Measurements from ENCODE around the gene NSF. TPM values are rescaled to one million over a fixed set of nuclear protein-coding genes. Genes with fewer than 3 reads are reported as not detected.
"Not testable (repeated sequence)": the region's sequence is repeated elsewhere in the genome, so short reads cannot be mapped to it uniquely, and the experiment has no call there.

The NSF gene
- total RNA-seq, 1 donor from 2014 or later, result 47.9 TPM

- not testable (repeated sequence) for H3K27ac Mint-ChIP-seq (ENCODE audit: unreplicated experiment); H3K36me3 Mint-ChIP-seq (ENCODE audit: low read depth); DNase-seq (ENCODE audit: low read depth, low spot score); H3K4me1 Mint-ChIP-seq; H3K4me3 Mint-ChIP-seq; H3K27me3 Mint-ChIP-seq (ENCODE audit: low read depth); H3K9me3 Mint-ChIP-seq
Measured at GRCh38 chr17:46603125-46603524, 12.7 kb downstream of the NSF start.

GRCh38 chr17:46611304-46611703 is 20.8 kb downstream of the NSF start:
- not testable (repeated sequence) for H3K27me3 Mint-ChIP-seq (ENCODE audit: low read depth); H3K9me3 Mint-ChIP-seq; DNase-seq (ENCODE audit: low read depth, low spot score); H3K4me3 Mint-ChIP-seq; H3K4me1 Mint-ChIP-seq; H3K36me3 Mint-ChIP-seq (ENCODE audit: low read depth); H3K27ac Mint-ChIP-seq (ENCODE audit: unreplicated experiment)

DNA sequence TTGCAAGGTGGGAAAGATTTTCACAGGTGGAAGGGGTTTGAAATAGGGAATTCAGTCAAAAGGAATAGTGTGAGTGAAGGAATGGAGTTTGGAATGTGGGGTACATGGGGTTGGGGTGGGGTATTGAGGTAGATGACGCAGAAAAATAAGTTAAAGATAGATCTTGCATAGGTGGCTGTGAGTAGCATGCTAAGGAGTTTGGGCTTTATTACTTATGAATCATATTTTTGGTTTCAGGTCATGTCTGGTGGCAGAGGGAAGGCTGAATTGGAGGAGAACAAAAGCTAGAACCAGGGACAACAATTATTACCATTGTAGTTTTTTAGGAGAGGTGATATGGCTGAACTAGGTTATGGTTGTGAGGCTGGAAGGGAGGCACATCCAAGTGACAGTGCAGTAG is 23.4 kb downstream of the NSF start:
- not testable (repeated sequence) for H3K4me1 Mint-ChIP-seq; H3K36me3 Mint-ChIP-seq (ENCODE audit: low read depth); H3K27me3 Mint-ChIP-seq (ENCODE audit: low read depth); H3K9me3 Mint-ChIP-seq; H3K27ac Mint-ChIP-seq (ENCODE audit: unreplicated experiment); H3K4me3 Mint-ChIP-seq; DNase-seq (ENCODE audit: low read depth, low spot score)

DNA sequence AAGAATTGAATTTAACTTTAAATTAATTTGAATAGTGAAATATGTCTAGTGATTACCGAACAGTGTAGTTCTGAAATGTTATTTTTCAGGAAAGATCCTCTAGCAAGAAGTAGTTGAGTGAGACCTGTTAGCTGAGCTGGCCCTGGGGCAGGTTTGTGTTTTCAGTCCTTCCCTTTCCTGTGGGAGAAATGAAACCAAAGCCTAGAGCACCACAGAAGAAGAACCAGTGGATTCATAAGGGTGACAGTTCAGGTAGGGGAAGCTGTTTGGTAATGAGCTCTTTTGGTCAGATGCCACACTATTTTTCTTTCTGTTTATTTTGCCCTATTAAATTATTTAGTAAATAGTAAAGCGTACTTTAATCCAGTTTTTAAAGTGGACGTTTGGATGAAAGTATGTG is 26.7 kb downstream of the NSF start:
- not testable (repeated sequence) for H3K4me1 Mint-ChIP-seq; H3K27me3 Mint-ChIP-seq (ENCODE audit: low read depth); DNase-seq (ENCODE audit: low read depth, low spot score); H3K27ac Mint-ChIP-seq (ENCODE audit: unreplicated experiment); H3K4me3 Mint-ChIP-seq; H3K9me3 Mint-ChIP-seq; H3K36me3 Mint-ChIP-seq (ENCODE audit: low read depth)

GRCh38 chr17:46618975-46619374 is 28.5 kb downstream of the NSF start:
- not testable (repeated sequence) for H3K27me3 Mint-ChIP-seq (ENCODE audit: low read depth); DNase-seq (ENCODE audit: low read depth, low spot score); H3K4me1 Mint-ChIP-seq; H3K36me3 Mint-ChIP-seq (ENCODE audit: low read depth); H3K4me3 Mint-ChIP-seq; H3K9me3 Mint-ChIP-seq; H3K27ac Mint-ChIP-seq (ENCODE audit: unreplicated experiment)

DNA sequence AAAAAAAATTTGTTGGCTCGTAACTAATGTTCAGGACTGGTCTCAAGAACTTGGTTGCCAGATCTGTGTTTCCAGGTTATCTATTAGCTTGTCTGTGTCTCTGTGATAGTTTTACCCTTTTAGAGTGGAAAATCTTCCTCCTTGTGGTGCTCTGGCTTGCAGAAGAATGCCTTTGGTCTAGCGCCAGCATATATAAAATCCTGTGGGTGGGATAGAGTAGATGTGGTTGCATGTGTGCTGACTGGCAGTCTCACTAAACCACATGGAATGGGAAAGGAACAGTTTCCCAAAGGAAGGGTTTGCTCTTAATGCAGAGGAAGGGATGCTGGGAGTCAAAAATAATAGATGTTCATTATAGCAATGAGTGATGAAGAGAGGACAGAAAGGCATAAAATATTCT is 33.3 kb downstream of the NSF start:
- not testable (repeated sequence) for H3K27me3 Mint-ChIP-seq (ENCODE audit: low read depth); H3K4me3 Mint-ChIP-seq; H3K9me3 Mint-ChIP-seq; H3K36me3 Mint-ChIP-seq (ENCODE audit: low read depth); H3K4me1 Mint-ChIP-seq; DNase-seq (ENCODE audit: low read depth, low spot score); H3K27ac Mint-ChIP-seq (ENCODE audit: unreplicated experiment)

DNA sequence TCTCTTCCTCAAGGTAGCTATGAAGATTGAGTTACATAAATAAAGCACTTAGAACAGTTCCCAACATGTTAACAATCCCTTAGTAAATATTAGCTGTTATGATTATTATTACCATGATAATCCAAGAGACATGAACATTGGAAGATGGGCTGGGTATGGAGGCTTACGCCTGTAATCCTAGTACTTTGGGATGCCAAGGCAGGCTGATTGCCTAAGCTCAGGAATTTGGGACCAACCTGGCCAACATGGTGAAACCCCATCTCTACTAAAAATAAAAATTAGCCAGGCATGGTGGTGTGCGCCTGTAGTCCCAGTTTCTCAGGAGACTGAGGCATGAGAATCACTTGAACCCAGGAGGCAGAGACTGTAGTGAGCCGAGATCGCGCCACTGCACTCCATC is 34.3 kb downstream of the NSF start:
- H3K27me3 Mint-ChIP-seq (ENCODE audit: low read depth); H3K36me3 Mint-ChIP-seq (ENCODE audit: low read depth); H3K27ac Mint-ChIP-seq (ENCODE audit: unreplicated experiment); H3K9me3 Mint-ChIP-seq; DNase-seq (ENCODE audit: low read depth, low spot score); H3K4me3 Mint-ChIP-seq; H3K4me1 Mint-ChIP-seq: not testable (repeated sequence)

- not testable (repeated sequence) for H3K4me1 Mint-ChIP-seq; H3K9me3 Mint-ChIP-seq; H3K27ac Mint-ChIP-seq (ENCODE audit: unreplicated experiment); H3K4me3 Mint-ChIP-seq; DNase-seq (ENCODE audit: low read depth, low spot score); H3K36me3 Mint-ChIP-seq (ENCODE audit: low read depth); H3K27me3 Mint-ChIP-seq (ENCODE audit: low read depth)
Measured at GRCh38 chr17:46627452-46627851, 37.0 kb downstream of the NSF start.

GRCh38 chr17:46628753-46629436 is 38.4 kb downstream of the NSF start:
- H3K4me3 Mint-ChIP-seq; H3K27ac Mint-ChIP-seq (ENCODE audit: unreplicated experiment); H3K4me1 Mint-ChIP-seq; H3K27me3 Mint-ChIP-seq (ENCODE audit: low read depth); H3K36me3 Mint-ChIP-seq (ENCODE audit: low read depth); DNase-seq (ENCODE audit: low read depth, low spot score); H3K9me3 Mint-ChIP-seq: not testable (repeated sequence)

- not testable (repeated sequence) for DNase-seq (ENCODE audit: low read depth, low spot score); H3K27ac Mint-ChIP-seq (ENCODE audit: unreplicated experiment); H3K9me3 Mint-ChIP-seq; H3K36me3 Mint-ChIP-seq (ENCODE audit: low read depth); H3K27me3 Mint-ChIP-seq (ENCODE audit: low read depth); H3K4me3 Mint-ChIP-seq; H3K4me1 Mint-ChIP-seq
Measured at GRCh38 chr17:46632146-46632545, 41.7 kb downstream of the NSF start.

GRCh38 chr17:46634844-46635243 is 44.4 kb downstream of the NSF start:
- not testable (repeated sequence) for H3K27me3 Mint-ChIP-seq (ENCODE audit: low read depth); H3K4me3 Mint-ChIP-seq; H3K4me1 Mint-ChIP-seq; H3K27ac Mint-ChIP-seq (ENCODE audit: unreplicated experiment); H3K36me3 Mint-ChIP-seq (ENCODE audit: low read depth); H3K9me3 Mint-ChIP-seq; DNase-seq (ENCODE audit: low read depth, low spot score)

Data from neural crest cell (in vitro differentiated cells).